RWPE1 (cell line): ENCODE data around the gene BTNL9.
"Not testable (repeated sequence)": the region's sequence is repeated elsewhere in the genome, so short reads cannot be mapped to it uniquely, and the experiment has no call there.

Source experiments
- CTCF ChIA-PET: fragments of 350-600 bp; sonication (Branson Sonifier 250); formaldehyde crosslinking; extraction: SDS; loops from one replicate; lab custom pipeline; 2021; lab: Yijun Ruan, JAX
- POLR2A ChIA-PET: fragments of 400-600 bp; formaldehyde crosslinking; extraction: SDS; loops from one replicate; lab custom pipeline; 2020; ENCODE audit warnings: antibody characterized with exemption; ENCODE audit not compliant: low non-redundant PET; lab: Yijun Ruan, JAX
- DNase-seq: peaks from one replicate; pipeline ENCODE4 v3.0.0; 2012; ENCODE audit warnings: low spot score
- H3K27ac ChIP-seq: fragments of 450-650 bp; 2 replicates; pipeline ENCODE4 v1.5.1; 2017
- CTCF ChIP-seq: fragments of 450-650 bp; conservative IDR thresholded peaks from 2 replicates; pipeline ENCODE4 v1.5.1; 2017; ENCODE audit warnings: low read depth, mild to moderate bottlenecking

Gene BTNL9

GRCh38 chr5:181098762-181099601 lies 58.9 kb downstream of the BTNL9 start:
- ChIA-PET POLR2A (interaction anchor here (0.6 kb wide), 1 partner anchor 93 kb away, joined by 3 read pairs; no protein-coding TSS in a partner anchor), CTCF (interaction anchor here (0.6 to 1.8 kb wide), 4 partner anchors 16 to 315 kb away, joined by 3 to 10 read pairs (median 5); no protein-coding TSS in a partner anchor)
- no peak overlapping the region for H3K27ac ChIP-seq
- DNase-seq, result no peak
- TF ChIP-seq CTCF, result no peak

GRCh38 chr5:181099602-181100086 lies 59.6 kb downstream of the BTNL9 start:
- H3K27ac ChIP-seq, result no peak overlapping the region
- ChIA-PET CTCF (interaction anchor here (0.6 to 1.8 kb wide), 6 partner anchors 12 to 819 kb away, joined by 3 to 10 read pairs (median 3); no protein-coding TSS in a partner anchor), POLR2A (interaction anchor here (0.6 kb wide), 1 partner anchor 92 kb away, joined by 3 read pairs; no protein-coding TSS in a partner anchor)
- no peak for TF ChIP-seq CTCF
- no peak for DNase-seq

GRCh38 chr5:181100121-181100875 lies 60.2 kb downstream of the BTNL9 start:
- ChIA-PET POLR2A (no interaction called here), CTCF (interaction anchor here (0.6 to 1.8 kb wide), 6 partner anchors 13 to 820 kb away, joined by 3 to 10 read pairs (median 3); no protein-coding TSS in a partner anchor)
- H3K27ac ChIP-seq, result no peak overlapping the region
- TF ChIP-seq CTCF, result no peak
- DNase-seq, result no peak

- CTCF ChIA-PET, DNase-seq, POLR2A ChIA-PET: not testable (repeated sequence)
These were observed 61.1 kb downstream of the BTNL9 start for GRCh38 chr5:181101030-181101641.

GRCh38 chr5:181101930-181102674 lies 62.0 kb downstream of the BTNL9 start:
- CTCF ChIA-PET, H3K27ac ChIP-seq, DNase-seq, POLR2A ChIA-PET: not testable (repeated sequence)

More at GRCh38 chr5:181101030-181101641, 61.1 kb downstream of the BTNL9 start:
- H3K27ac ChIP-seq, result not testable (repeated sequence)

- DNase-seq, POLR2A ChIA-PET, H3K27ac ChIP-seq: not testable (repeated sequence)
- CTCF ChIA-PET, result interaction anchor here (0.7 kb wide), 1 partner anchor 235 kb away, joined by 3 read pairs; no protein-coding TSS in a partner anchor
These were observed 64.1 kb downstream of the BTNL9 start for GRCh38 chr5:181104259-181104568.

GRCh38 chr5:181104606-181105390 lies 64.7 kb downstream of the BTNL9 start:
- H3K27ac ChIP-seq, POLR2A ChIA-PET, DNase-seq: not testable (repeated sequence)
- CTCF ChIA-PET, result interaction anchor here (0.7 kb wide), 1 partner anchor 84 kb away, joined by 3 read pairs; no protein-coding TSS in a partner anchor
